Right atrium auricular region (tissue), 2 donors: ENCODE measurements around the gene SPATA31D3. TPM values are rescaled to one million over a fixed set of nuclear protein-coding genes. Genes with fewer than 3 reads are reported as not detected.
"Not testable (repeated sequence)": the region's sequence is repeated elsewhere in the genome, so short reads cannot be mapped to it uniquely, and the experiment has no call there.

ENCODE experiments used
- DNase-seq: peaks from one replicate; pipeline ENCODE4 v3.0.0-alpha.2; 2019; ENCODE audit warnings: low spot score
- H3K27ac ChIP-seq, 2 donors: fragments of 200-600 bp; sonication (generic); 1 replicate in 1 of 2; 2 replicates in 1 of 2; pipeline ENCODE4 v1.5.1; 2016 to 2019
- H3K27me3 ChIP-seq, 2 donors: fragments of 200-600 bp; sonication (generic); one replicate each; pipeline versions ENCODE4 v1.5.1 to v1.6.0; 2017 to 2019
- H3K36me3 ChIP-seq: fragments of 200-600 bp; sonication (generic); one replicate; pipeline ENCODE4 v1.5.1; 2016
- H3K4me1 ChIP-seq, 2 donors: fragments of 200-600 bp; sonication (generic); one replicate each; pipeline versions ENCODE4 v1.5.1 to v1.6.0; 2017 to 2019
- H3K4me3 ChIP-seq, 2 donors: fragments of 200-600 bp; sonication (generic); 1 replicate in 1 of 2; 2 replicates in 1 of 2; pipeline ENCODE4 v1.5.1; 2017 to 2019; ENCODE audit warnings: mild to moderate bottlenecking in 1 of 2, moderate library complexity in 1 of 2
- H3K9me3 ChIP-seq, 2 donors: fragments of 200-600 bp; sonication (generic); one replicate each; pipeline ENCODE4 v1.5.1; 2019
- total RNA-seq, 2 donors: library from RNA; depleted of rRNA; stranded (reverse); fragments of >200 nt; gene quantifications; one replicate each; pipeline ENCODE4 v1.1.0, GENCODE V29; 2016
- TF ChIP-seq, protein P1 (sequence below), 2 donors: fragments of 200-600 bp; sonication (generic); IDR thresholded peaks; one replicate each; pipeline ENCODE4 v1.5.1; 2019; ENCODE audit warnings: antibody characterized with exemption in 2 of 2

Gene SPATA31D3
- total RNA-seq, 2 donors from 2014 or later = not detected

DNA sequence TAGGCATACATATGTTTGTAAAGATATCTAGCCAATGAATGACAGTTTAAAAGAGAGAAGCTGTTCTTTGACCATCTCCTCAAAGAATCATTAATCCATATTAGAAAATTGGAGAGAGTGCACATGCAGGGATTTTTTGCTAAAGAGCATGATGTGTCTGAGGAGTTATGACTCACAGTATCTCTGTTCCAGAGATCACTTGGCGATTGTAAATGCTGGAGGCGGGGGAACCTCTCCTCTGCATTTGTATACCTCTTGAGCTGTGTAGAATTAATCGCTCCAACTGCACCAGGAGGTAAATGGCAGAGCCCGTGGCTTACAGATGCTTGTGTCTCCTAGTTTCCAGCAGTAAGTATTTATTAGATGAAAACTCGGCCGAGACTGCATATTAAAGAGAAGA is 41.6 kb downstream of the SPATA31D3 start:
- H3K9me3 ChIP-seq = no peaks in the 10 kb centered on the region
- no peak overlapping the region for H3K27ac ChIP-seq
- DNase-seq = no peak
- TF ChIP-seq, protein P1, sequence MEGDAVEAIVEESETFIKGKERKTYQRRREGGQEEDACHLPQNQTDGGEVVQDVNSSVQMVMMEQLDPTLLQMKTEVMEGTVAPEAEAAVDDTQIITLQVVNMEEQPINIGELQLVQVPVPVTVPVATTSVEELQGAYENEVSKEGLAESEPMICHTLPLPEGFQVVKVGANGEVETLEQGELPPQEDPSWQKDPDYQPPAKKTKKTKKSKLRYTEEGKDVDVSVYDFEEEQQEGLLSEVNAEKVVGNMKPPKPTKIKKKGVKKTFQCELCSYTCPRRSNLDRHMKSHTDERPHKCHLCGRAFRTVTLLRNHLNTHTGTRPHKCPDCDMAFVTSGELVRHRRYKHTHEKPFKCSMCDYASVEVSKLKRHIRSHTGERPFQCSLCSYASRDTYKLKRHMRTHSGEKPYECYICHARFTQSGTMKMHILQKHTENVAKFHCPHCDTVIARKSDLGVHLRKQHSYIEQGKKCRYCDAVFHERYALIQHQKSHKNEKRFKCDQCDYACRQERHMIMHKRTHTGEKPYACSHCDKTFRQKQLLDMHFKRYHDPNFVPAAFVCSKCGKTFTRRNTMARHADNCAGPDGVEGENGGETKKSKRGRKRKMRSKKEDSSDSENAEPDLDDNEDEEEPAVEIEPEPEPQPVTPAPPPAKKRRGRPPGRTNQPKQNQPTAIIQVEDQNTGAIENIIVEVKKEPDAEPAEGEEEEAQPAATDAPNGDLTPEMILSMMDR (IDR thresholded peaks at IDR 0.05) = no peak
- H3K4me3 ChIP-seq = no peak overlapping the region
- no peaks in the 10 kb centered on the region for H3K4me1 ChIP-seq
- H3K36me3 ChIP-seq = no peaks in the 10 kb centered on the region
- H3K27me3 ChIP-seq = no peaks in the 10 kb centered on the region

DNA sequence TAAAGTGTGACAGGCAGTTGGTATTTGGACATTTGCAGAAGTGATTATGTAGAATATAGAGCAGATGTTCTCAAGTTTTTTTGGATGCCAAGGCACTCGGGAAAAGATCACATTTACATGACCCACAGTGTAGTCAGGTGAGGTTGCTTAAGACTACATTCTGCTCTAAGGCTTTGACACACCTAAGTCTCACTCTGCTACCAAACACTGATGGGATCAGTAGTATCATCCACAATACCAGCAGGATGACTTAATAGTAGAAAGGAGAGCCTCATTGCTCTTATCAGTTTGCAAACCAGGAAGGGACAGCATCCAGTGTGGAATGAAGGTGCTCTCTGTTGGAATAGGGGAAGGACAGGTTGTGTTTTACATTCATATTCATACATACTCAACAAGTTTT is 42.8 kb downstream of the SPATA31D3 start:
- Histone ChIP-seq H3K27me3 (no peaks in the 10 kb centered on the region), H3K4me3 (no peak overlapping the region), H3K4me1 (no peaks in the 10 kb centered on the region), H3K9me3 (no peaks in the 10 kb centered on the region), H3K36me3 (no peaks in the 10 kb centered on the region), H3K27ac (no peak overlapping the region)
- no peak for DNase-seq
- TF ChIP-seq, protein P1 (IDR thresholded peaks at IDR 0.05) = no peak

DNA sequence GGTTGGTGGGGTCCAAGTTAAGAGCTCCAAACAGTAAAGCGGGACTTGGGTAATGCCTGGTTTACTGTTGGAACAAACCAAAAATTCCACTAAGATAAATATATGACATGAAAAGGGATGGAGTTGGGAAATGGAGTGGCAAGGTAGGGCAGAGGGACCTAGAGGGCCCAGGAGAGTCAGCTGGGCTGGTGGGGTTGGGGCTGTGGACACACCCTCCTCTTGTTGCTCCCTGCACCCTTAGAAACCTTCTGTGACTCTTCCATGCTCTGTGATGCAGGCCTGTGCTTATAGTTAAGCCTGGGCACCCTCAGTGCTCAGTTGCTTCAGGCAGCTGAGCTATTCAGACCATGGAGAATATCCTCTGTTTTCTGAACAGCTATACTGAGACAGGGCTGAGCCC is 45.2 kb downstream of the SPATA31D3 start, which contains the start of gene SPATA31D1:
Gene SPATA31D1 (plus strand): TSS at position 301 of the 400 bp plus-strand sequence. CDS start 47 bp downstream, at position 348.
- not testable (repeated sequence) for H3K4me1 ChIP-seq, H3K36me3 ChIP-seq, DNase-seq, H3K27me3 ChIP-seq, H3K9me3 ChIP-seq, H3K27ac ChIP-seq, H3K4me3 ChIP-seq

DNA sequence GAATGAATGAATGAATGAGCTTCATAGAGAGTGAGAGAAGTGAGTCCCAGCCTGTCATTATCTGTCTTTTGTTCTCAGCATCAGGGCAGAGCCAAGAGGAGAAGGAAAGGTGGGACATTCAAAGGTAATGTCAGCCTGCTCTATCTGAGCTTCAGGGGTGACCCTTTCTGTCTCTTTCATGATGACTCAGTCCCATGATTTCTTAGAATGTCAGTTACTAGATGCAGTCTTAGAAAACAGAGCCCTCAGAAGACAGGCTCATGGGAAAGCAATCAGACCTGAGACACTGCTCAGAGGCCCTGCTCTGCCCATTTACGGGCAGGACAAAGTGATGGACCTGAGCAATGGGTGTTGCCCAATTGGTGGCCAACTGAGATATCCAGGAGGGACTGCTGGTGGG is 46.4 kb downstream of the SPATA31D3 start:
- Histone ChIP-seq H3K4me3 (no peak overlapping the region), H3K27me3 (no peaks in the 10 kb centered on the region), H3K27ac (no peak overlapping the region), H3K36me3 (no peaks in the 10 kb centered on the region), H3K4me1 (no peaks in the 10 kb centered on the region), H3K9me3 (no peaks in the 10 kb centered on the region)
- DNase-seq = no peak
- TF ChIP-seq, protein P1 (IDR thresholded peaks at IDR 0.05) = no peak

DNA sequence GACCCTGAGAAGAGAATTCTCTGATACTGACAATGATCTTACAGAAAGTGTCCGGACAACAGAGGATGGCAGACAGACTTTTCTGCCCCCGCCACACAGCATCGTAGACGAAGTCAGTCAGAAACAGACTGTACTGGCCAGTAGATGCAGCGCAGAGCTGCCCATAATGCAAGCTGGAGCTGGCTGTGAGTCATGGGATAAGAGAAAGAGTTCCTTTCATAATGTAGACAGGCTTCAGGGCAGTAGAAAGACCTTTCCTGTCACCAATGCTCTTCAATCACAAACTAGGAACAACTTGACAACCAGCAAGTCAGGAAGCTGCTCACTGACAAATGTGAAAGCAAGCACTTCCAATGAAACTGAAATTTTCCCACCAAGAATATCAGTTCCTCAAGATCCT is 50.4 kb downstream of the SPATA31D3 start:
- no peaks in the 10 kb centered on the region for H3K4me1 ChIP-seq
- no peaks in the 10 kb centered on the region for H3K36me3 ChIP-seq
- no peak overlapping the region for H3K27ac ChIP-seq
- no peak overlapping the region for H3K4me3 ChIP-seq
- H3K9me3 ChIP-seq = no peaks in the 10 kb centered on the region
- no peak for DNase-seq
- no peaks in the 10 kb centered on the region for H3K27me3 ChIP-seq
- TF ChIP-seq, protein P1 (IDR thresholded peaks at IDR 0.05) = no peak

Other genes with a start within 250 kb of the SPATA31D3 start
- not detected for gene SPATA31D4, start 15.1 kb upstream of the SPATA31D3 start, total RNA-seq
- not detected for gene SPATA31D1, start 45.3 kb downstream of the SPATA31D3 start, total RNA-seq